Measurements from ENCODE around the gene KRTAP2-3. TPM values are rescaled to one million over a fixed set of nuclear protein-coding genes. Genes with fewer than 3 reads are reported as not detected.
"Not testable (repeated sequence)": the region's sequence is repeated elsewhere in the genome, so short reads cannot be mapped to it uniquely, and the experiment has no call there.

KRTAP2-3 gene
- total RNA-seq, 1 donor from 2014 or later: not detected

GRCh38 chr17:41058741-41059140 is 1.2 kb downstream of the KRTAP2-3 start:
- peaks cover 28% of the 10 kb centered on the region for H3K27me3 ChIP-seq (ENCODE audit: low read depth)
- no peak for DNase-seq
- H3K36me3 ChIP-seq: no peaks in the 10 kb centered on the region
- no peaks in the 10 kb centered on the region for H3K4me1 ChIP-seq
- H3K27ac ChIP-seq: no peak overlapping the region
- intact Hi-C loops (cut with DNase I): no loop called here
- H3K9me3 ChIP-seq: no peaks in the 10 kb centered on the region
- ATAC-seq: no peak
- TF ChIP-seq CTCF (IDR thresholded peaks at IDR 0.05): no peak
- H3K4me3 ChIP-seq: no peak overlapping the region

DNA sequence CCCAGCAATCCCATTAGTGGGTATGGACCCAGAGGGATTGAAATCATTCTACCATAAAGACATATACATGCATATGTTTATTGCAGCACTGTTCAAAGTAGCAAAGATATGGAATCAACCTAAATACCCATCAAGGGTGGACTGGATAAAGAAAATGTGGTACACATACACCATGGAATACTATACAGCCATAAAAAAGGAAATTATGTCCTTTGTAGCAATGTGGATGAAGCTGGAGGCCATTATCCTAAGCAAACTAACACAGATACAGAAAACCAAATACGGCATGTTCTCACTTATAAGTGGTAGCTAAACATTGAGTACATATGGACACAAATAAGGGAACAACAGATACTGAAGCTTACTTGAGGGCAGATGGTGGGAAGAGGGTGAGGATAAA is 2.4 kb downstream of the KRTAP2-3 start:
- no peak for TF ChIP-seq CTCF (IDR thresholded peaks at IDR 0.05)
- no peak overlapping the region for H3K27ac ChIP-seq
- intact Hi-C loops (cut with DNase I): no loop called here
- no peaks in the 10 kb centered on the region for H3K36me3 ChIP-seq
- H3K4me1 ChIP-seq: no peaks in the 10 kb centered on the region
- H3K27me3 ChIP-seq (ENCODE audit: low read depth): peaks cover 28% of the 10 kb centered on the region
- H3K9me3 ChIP-seq: no peaks in the 10 kb centered on the region
- H3K4me3 ChIP-seq: no peak overlapping the region
- no peak for DNase-seq
- ATAC-seq: no peak

DNA sequence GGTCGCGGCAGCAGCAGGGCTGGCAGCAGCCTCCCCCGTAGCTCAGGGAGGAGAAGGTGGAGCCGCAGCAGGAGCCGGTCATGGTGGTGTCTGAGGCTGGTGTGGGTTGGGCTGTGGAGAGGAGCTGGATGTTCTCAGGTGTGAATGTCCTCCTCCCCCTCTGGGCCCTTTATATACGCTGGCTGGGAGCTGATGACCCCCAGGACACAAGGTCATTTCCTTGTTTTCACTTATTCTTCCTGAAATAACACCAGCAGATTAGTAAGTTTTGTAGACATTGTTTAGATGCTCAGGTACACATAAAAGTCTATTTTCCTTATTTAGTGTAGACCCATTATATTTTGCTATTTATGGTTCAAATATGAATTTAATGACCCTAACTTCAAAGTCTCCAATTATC is 4.8 kb downstream of the KRTAP2-3 start, which contains the start of gene KRTAP2-2:
KRTAP2-2 (minus strand) TSS at position 101 of the 400 bp plus-strand sequence; CDS start at position 82, 19 bp downstream.
- not testable (repeated sequence) for ATAC-seq

GRCh38 chr17:41054556-41054955 is 5.4 kb downstream of the KRTAP2-3 start:
- H3K27me3 ChIP-seq (ENCODE audit: low read depth): peaks cover 12% of the 10 kb centered on the region
- H3K4me1 ChIP-seq; ATAC-seq; H3K36me3 ChIP-seq; H3K4me3 ChIP-seq; intact Hi-C loops (cut with DNase I); H3K27ac ChIP-seq; DNase-seq; H3K9me3 ChIP-seq: not testable (repeated sequence)

More for the DNA sequence above, 4.8 kb downstream of the KRTAP2-3 start, which contains the start of gene KRTAP2-2:
- H3K4me1 ChIP-seq; intact Hi-C loops (cut with DNase I); H3K27ac ChIP-seq; DNase-seq; H3K36me3 ChIP-seq; H3K9me3 ChIP-seq; H3K4me3 ChIP-seq: not testable (repeated sequence)
- peaks cover 13% of the 10 kb centered on the region for H3K27me3 ChIP-seq (ENCODE audit: low read depth)

DNA sequence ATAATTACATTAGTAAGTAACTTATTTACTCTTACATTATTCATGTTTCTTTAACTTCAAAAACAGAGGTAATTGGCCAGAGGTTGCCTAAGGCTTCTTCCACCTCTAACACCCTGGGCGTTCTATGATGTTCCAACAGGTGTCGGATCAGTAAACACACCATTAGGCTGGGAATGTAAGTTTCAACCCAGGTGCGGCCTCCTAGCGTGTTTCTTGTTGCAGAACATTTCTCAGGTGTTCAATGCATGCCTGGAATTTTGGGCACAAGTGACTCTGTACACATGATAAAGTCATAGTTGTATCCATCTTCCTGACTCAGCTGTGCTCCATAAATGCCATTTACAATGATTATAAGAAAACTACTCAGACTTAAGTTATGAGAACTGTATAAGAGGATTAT is 5.9 kb downstream of the KRTAP2-3 start:
- peaks cover 7% of the 10 kb centered on the region for H3K27me3 ChIP-seq (ENCODE audit: low read depth)
- H3K9me3 ChIP-seq: no peaks in the 10 kb centered on the region
- no peak overlapping the region for H3K4me3 ChIP-seq
- no peak overlapping the region for H3K27ac ChIP-seq
- intact Hi-C loops (cut with DNase I): no loop called here
- DNase-seq (no peak), ATAC-seq (peak in 1 of 2 donors; percentile 23)
- H3K36me3 ChIP-seq: no peaks in the 10 kb centered on the region
- TF ChIP-seq CTCF (IDR thresholded peaks at IDR 0.05): no peak
- H3K4me1 ChIP-seq: no peaks in the 10 kb centered on the region

DNA sequence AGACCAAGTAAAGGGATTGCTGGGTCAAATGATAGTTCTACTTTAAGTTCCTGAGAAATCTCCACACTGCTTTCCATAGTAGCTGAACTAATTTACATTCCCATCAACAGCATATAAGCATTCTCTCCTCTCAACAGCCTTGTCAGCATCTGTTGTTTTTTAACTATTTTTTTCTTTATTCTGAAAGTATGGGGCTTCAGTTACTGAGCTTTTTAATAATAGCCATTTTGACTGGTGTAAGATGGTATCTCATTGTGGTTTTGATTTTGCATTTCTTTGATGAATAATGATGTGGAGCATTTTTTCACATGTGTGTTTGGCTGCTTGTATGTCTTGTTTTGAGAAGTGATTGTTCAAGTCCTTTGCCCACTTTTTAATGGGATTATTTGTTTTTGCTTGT is 7.3 kb downstream of the KRTAP2-3 start:
- peaks cover 13% of the 10 kb centered on the region for H3K27me3 ChIP-seq (ENCODE audit: low read depth)
- H3K27ac ChIP-seq: no peak overlapping the region
- no peaks in the 10 kb centered on the region for H3K4me1 ChIP-seq
- no peak for ATAC-seq
- TF ChIP-seq CTCF (IDR thresholded peaks at IDR 0.05): no peak
- no peak for DNase-seq
- intact Hi-C loops (cut with DNase I): no loop called here
- no peaks in the 10 kb centered on the region for H3K36me3 ChIP-seq
- H3K4me3 ChIP-seq: no peak overlapping the region
- no peaks in the 10 kb centered on the region for H3K9me3 ChIP-seq

DNA sequence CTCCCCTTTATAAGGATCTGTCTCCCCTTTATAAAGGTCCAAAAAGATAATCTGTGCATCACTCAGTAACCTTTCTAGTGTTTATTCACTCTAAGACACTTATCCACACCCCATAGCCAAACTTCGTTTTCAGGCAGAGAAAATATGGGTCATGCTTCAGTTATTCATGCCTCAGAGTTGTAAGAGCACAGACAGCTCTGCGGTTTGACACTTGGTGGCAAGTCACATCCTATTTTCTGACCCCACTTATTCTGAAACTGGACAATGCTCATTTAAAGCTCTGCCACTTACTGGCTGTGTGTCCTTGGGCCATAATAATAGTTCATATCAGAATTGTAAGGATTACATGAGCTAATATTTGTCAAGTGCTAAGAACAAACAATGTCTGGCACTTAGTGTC is 10.8 kb downstream of the KRTAP2-3 start:
- intact Hi-C loops (cut with DNase I): no loop called here
- Histone ChIP-seq H3K36me3 (no peaks in the 10 kb centered on the region), H3K27me3 (ENCODE audit: low read depth) (peaks cover 19% of the 10 kb centered on the region), H3K4me3 (no peak overlapping the region), H3K9me3 (no peaks in the 10 kb centered on the region), H3K27ac (no peak overlapping the region), H3K4me1 (no peaks in the 10 kb centered on the region)
- TF ChIP-seq CTCF (IDR thresholded peaks at IDR 0.05): no peak
- no peak for DNase-seq
- no peak for ATAC-seq

Data from lower lobe of right lung (tissue), 2 donors.